Fibroblast of mammary gland (primary cell): ENCODE data around the gene MYO7B.
"Not testable (repeated sequence)": the region's sequence is repeated elsewhere in the genome, so short reads cannot be mapped to it uniquely, and the experiment has no call there.

Experiments used
- DNase-seq: peaks from one replicate; pipeline ENCODE4 v3.0.0-alpha.2; 2010; ENCODE audit warnings: low read depth
- H3K4me3 ChIP-seq: 2 replicates; pipeline ENCODE4 v1.5.1; 2011; ENCODE audit warnings: low read depth, mild to moderate bottlenecking, low read length, moderate library complexity; ENCODE audit not compliant: control insufficient read depth
- TF ChIP-seq, protein P1 (sequence below): conservative IDR thresholded peaks from 2 replicates; pipeline ENCODE4 v1.5.1; 2011; ENCODE audit warnings: low read depth, low read length, inconsistent platforms; ENCODE audit not compliant: control insufficient read depth, insufficient read depth

Gene MYO7B

DNA sequence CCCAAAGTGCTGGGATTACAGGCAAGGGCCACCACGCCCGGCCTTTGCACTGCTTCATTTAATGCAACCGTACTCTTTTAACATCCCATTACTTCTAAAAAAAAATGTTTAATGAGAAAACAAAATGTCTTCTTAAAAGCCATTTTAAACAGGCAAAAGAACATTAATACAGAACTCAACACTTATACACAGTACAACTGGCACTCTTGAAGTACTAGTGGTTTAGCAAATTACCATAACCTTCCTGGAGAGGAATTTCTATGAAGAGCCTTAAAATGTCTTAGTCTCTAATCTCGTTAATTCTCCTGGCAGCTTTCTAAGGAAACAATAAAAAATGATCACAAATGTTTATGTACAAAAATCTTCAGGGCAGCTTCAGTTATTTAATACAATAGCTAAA, 15.1 kb upstream of the MYO7B start:
- DNase-seq: no peak
- TF ChIP-seq, protein P1, sequence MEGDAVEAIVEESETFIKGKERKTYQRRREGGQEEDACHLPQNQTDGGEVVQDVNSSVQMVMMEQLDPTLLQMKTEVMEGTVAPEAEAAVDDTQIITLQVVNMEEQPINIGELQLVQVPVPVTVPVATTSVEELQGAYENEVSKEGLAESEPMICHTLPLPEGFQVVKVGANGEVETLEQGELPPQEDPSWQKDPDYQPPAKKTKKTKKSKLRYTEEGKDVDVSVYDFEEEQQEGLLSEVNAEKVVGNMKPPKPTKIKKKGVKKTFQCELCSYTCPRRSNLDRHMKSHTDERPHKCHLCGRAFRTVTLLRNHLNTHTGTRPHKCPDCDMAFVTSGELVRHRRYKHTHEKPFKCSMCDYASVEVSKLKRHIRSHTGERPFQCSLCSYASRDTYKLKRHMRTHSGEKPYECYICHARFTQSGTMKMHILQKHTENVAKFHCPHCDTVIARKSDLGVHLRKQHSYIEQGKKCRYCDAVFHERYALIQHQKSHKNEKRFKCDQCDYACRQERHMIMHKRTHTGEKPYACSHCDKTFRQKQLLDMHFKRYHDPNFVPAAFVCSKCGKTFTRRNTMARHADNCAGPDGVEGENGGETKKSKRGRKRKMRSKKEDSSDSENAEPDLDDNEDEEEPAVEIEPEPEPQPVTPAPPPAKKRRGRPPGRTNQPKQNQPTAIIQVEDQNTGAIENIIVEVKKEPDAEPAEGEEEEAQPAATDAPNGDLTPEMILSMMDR: no peak
- no peak overlapping the region for H3K4me3 ChIP-seq

- no peak overlapping the region for H3K4me3 ChIP-seq
- TF ChIP-seq, protein P1: no peak
- DNase-seq: peak; percentile 61
Observed at GRCh38 chr2:127523269-127523939, 12.1 kb upstream of the MYO7B start.

GRCh38 chr2:127524198-127524834, 11.2 kb upstream of the MYO7B start:
- H3K4me3 ChIP-seq, DNase-seq: not testable (repeated sequence)

GRCh38 chr2:127525691-127526131, 9.8 kb upstream of the MYO7B start:
- TF ChIP-seq, protein P1: no peak
- peak; percentile 52 for DNase-seq
- peak overlapping the region; percentile 63 for H3K4me3 ChIP-seq

DNA sequence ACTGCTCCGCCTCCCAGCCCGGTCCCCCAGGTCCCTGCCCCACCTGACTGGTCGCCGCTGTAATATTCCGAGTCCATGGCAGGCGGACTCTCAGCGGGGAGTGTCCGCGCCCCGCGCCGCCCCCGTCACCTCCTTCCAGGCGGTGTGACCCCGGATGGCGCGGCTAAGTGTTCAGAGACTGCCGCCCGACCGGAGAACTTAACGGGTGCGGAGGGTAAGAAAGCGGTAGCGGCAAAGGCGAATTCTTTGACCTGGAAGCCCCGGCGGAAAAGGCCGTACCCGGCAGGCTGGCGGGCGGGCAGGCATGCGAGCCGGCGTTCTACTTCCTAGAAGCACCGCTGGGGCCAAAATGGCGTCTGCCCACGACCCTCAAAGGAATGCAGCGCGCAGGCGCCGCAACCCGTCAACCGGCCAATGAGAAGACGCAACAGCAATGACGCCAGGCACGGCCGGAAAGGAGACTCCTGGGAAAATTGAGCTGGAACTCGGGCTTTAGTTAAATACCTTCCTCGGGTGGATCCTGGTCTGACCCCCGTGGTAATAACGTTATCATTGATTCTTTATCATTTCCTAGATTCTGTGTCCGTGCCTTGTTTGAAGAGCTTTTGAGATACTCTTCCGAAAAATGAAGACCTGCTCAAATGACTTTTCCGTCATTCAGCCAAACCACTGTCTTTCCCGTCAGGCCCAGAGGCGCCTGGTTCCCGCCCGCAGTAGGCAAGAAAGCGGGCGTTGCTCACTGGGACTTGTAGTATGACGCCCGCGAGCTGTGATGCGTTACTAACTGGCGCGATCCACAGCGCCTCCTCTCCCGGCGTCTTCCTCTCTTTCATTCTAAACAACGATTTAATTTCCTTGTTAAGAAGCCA, 9.1 kb upstream of the MYO7B start, which contains the start of gene IWS1:
TSS of gene IWS1 (minus strand) at position 358 of the 869 bp plus-strand sequence. CDS start at position 77, 281 bp downstream.
- H3K4me3 ChIP-seq: peak within 1 kb of the TSS; percentile 63
- DNase-seq: peak; percentile 95
- TF ChIP-seq, protein P1: no peak

DNA sequence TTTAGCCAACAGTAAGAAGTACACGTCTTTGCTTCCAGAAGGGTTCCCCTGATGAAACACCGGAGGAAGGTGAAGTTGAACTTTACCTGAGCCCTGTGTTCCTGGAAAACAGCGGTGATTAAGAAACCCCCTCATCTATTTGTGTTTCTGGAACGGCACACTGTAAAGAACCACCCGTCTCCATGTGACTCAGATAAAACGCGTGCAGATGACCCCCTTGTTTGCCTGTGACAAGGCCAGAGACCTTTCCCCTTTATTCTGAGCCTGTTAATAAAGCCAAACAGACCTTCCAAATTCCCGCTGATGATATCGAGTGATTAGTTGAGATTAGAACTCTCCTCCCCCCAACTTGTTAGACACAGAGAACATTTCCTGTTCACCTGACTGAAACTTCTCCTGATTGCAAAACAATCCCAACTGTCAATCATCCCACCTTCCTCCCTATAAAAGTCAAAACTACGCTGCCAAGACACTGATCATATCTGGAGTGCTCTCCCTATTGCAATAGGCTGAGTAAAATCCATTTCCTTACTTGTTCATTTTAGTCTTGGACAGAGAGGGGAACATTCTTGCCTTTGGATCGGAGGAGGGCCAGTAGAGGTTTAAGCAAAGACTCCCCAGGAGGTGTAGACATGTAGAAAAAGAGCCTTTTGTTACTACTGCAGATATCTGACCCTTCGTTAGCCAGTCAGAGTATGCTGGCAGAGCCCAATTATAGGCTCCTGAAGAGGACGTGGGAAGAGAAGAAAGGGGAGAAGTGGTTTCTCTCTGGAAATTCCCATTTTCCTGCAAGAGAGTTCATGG, 8.3 kb upstream of the MYO7B start:
- no peak for DNase-seq
- H3K4me3 ChIP-seq: peak overlapping the region; percentile 63
- TF ChIP-seq, protein P1: no peak
